NCI-H748 treated with DMSO at 0.1 percent for 48 hours (cell line): ENCODE results near the gene TPP1.

Experiments
- DNase-seq: peaks from one replicate; lab custom pipeline; 2025; lab: John Stamatoyannopoulos, UW

TPP1 gene

DNA sequence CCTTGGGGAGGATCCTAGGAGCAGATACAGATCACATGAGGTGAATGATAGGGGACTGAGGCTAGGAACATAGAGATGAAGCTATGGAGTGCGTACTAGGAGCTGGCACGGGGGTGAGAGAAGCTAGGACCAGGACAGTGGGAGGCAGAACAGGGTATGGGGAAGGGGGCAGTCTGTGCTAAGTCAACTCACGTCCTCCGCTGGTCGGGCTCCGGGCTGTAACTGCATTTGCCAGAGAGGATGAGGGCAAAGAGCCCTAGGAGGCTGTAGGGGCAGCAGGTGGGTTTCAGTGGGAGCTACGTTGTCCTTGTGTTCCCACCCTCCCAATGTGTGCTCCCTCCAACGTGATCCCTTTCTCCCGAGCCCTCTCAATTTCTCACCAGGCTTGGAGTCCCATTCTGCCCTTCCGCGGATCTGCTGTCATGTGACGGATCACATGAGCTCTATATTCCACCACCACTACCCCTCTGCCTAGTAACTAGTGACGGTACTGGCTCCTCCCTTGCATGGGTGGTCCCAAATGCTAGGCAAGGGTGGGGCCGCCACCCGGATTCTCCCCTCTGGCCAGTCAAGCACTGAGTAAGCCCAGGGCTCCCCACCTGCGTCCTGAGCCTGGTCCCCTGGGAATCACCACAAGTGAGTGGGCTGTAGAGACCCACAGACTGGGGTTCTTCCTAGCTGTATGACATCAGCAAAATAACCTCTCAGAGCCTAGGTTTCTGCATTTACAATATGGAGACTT lies at the start of gene TPP1:
TSS of gene TPP1 (minus strand) at position 419 of the 742 bp plus-strand sequence. CDS start at position 397, 22 bp downstream.
- peak; percentile 89 for DNase-seq

DNA sequence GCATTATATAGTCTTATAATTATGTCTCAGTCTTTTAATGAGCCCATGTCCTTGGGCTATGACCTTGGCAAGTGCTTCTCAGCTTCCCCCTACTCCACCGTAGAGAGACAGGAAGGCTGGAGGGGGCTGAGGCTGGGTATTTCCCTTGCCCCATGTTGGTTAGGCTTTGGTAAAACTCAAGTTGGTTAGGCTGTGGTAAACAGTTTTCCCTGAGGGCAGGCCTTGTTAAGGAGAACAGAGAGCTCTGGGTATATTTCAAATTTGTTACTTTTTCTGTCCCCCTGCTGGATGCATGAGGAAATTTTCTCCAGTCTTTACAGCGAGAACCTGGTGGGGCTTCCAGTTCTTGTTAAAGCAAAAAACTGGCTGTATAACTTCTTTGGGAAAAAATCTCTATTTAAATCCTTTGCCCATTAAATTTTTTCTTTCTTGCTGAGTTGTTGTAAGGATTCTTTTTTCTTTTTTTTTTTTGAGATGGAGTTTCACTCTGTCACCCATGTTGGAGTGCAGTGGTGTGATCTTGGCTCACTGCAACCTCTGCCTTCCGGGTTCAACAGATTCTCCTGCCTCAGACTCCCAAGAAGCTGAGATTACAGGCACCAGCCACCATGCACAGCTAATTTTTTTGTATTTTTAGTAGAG lies 48.6 kb upstream of the TPP1 start:
- DNase-seq = peak; percentile 17

DNA sequence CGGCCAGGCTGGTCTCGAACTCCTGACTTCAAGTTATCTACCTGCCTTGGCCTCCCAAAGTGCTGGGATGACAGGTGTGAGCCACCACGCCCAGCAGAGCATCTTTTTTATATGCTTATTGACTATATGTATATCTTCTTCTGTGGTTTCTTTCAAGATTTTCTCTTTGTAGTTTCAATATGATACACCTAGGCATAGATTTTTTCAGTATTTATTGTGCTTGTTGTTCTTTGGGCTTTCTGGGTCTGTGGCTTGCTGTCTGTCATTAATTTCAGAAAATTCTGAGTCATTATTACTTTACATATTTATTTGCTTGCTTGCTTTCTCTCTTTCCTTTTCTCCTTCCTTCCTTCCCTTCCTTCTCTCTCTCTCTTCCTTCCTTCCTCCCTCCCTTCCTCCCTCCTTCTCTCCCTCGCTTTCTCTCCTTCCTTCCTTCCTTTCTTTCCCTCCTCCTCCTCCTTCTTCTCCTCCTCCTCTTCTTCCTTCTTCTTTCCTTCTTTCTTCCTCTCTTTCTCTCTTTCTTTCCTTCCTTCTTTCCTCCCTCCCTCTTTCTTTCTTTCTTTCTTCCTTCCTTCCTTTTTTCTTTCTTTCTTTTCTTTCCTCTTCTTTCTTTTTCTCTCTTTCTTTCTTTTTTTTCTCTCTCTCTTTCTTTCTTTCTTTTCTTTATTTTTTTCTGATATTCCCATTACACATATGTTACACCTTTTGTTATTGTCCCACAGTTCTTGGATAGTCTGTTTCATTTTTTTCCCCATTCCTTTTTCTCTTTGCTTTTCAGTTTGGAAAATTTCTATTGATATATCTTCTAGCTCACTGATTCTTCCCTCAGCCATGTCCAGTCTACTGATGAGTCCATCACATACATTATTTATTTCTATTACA lies 47.3 kb upstream of the TPP1 start:
- no peak for DNase-seq

DNA sequence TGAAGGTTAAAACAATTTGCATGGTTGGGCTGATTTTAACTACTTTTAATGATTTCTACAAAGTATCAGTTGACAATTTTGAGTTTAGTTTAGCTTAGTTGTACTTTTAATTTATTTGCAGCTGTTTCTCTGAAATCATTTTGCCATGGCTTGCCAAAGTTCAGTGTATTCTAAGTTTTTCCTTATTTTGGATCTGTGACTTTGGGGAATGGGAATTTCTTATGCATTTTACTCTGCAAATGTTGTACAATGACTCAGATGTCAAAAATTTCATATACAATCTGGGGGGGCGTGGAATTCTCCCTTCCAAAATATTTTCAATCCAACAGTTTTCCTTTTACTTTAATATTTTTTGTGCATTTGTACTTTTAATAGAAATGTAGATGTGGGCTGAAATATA lies 45.3 kb upstream of the TPP1 start:
- no peak for DNase-seq

DNA sequence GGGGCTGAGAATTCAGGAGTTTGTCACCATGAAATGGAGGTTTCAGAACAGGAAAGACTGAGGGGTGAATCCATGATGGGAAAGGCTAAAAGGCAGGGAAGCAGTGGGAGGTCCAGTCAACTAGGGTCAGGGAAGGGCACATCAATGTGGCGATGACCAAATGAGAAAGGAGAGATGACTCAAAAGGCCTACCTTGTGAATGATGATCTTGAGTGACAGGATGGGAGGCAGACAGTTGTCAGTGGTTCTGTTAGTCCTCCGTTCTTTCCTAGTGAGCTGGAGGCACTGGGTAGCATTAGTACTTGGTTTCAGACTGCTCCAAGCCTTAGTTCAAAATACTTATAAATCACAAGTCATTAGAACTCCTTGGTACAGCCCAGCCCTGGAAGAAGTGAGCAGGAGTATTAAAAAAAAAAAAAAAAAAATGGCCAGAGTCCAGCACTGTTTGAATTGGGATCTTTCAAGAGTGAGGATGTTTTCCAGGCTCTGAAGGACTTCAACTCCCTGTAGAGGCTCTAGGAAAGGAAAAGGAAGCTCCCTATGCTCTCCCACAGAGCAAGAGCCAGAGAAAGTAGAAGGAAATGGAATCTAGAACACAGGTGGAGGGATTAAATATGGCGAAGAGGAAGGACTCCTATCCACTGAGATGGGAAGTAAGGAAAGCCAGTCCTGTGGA lies 44.7 kb upstream of the TPP1 start:
- DNase-seq = no peak

DNA sequence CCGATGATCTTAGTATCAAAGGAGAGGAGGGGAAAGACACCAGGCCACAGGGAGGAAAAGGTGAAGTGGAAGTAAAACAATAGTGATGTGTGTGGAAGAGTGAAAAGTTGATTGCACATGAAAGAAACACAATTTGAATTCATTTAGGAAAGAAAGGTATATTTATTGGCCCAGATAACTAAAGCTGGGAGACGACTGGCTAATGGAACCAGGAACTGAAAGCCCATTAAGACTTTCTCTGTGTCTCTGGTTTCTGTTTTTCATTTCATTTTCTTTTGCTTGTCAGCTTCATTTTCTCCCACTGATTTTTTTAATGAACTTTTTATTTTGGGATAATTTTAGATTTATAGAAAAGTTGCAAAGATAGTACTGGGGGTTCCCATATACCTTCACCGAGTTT lies 41.5 kb upstream of the TPP1 start:
- no peak for DNase-seq

DNA sequence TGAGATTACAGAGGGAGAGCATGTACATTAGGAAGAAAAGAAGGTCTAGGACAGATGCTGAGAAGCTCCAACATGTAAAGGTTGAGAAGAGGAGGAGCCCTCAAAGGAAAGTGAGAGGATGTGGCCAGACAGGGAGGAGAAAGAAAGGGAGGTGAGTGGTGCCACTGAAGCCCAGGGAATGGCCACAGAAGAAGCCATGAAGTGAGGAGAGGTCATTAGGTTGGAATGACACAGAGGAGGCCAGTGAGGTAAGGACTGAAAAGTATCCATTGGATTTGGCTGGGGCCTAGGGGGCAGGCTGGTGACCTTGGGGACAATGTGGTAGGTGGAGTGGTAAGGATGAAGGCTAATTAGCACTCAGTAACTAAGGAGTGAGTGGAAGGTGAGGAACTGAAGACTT lies 39.4 kb upstream of the TPP1 start:
- DNase-seq = no peak

DNA sequence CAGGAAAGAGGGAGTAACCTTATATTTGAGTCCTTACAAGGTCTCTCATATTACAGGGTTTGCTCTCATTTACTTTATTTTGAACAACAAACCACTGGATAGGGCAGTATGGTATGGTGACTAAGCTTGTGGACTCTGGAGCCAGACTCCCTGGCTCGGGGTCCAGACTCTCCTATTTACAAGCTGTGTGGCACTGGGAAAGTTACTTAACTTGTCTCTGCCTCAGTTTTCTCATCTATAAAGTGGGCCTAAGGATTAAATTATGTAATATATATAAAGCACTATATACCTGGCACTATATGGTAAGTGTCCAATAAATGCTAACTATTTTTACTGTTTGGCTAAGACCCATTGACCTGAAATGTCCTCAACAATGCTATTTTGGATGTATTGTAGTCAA lies 38.1 kb upstream of the TPP1 start:
- no peak for DNase-seq

DNA sequence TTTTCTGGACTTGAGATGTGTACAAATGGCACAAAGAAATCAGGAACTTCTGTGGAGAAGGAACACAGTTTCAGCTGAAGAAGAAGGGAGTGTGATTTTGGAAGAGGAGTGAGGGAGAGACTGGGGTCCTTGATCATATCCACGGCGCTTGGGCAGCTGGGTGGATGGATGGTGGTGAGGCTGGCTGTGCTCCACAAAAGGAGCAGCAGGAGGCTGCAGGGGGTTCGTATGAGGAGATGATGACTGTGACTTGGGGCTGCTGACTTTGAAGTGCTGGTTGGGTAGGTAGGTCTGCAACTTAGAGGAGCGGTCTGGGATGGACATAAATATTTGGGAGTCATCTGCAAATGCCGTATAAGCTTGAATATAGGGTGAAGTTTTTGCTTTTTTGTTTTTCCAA lies 37.7 kb upstream of the TPP1 start:
- DNase-seq = no peak

DNA sequence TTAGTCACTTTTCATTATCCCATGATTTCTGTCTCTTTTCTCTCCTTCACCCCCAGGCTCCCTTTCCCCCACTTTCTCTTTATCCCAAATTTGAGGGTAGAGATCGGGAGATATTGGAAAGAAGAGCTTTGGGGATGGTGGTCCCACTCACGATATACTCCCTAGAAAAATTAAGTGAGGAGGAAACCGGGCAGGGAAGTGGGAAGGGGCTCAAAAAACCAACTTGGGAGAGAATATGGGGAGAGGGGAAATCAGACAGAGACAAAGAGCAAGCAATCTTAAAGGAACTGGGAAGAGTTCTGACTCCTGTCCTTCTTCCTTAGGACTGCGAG lies 37.3 kb upstream of the TPP1 start:
- DNase-seq = no peak

DNA sequence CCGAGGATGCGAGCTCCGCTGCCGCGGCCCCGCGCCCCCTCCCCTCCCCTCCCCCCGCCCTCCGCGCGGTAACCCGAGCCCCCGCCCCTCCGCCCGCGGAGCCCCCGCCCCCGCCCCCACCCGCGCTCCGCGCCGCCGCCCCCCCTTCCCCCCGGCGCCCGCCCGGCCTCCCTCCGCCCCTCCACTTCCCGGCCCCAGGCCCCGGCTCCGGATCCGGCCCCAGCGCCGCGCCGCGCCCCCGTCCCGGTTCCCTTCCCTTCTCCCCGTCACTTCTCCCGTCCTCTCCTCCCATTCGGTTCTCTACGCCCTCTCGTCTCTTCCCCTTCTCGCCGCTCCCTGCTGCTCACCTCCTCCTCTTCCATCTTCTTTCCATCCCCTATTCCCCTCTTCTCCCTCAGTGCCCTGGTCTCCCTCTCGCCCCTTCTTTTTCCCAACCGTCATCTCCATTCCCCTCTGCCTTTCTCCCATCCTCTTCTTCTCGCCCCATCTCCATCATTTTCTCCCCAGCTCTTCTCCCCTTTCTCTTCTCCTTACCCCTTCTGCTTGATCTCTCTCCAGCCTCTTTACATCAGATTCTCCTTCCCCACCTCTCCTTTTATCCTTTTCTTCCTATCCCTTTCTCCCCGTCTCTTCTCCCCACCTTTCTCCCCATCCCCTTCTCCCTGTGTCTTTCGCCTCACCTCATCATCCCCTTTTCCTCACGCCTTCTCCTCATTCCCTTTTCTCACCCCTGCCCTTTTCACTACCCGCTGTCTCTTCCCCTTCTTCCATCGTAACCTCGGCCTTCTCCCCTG lies 36.8 kb upstream of the TPP1 start, which contains the start of gene DCHS1:
TSS of gene DCHS1 (minus strand) at position 20 of the 794 bp plus-strand sequence. CDS start 14,196 bp downstream, outside the sequence.
- no peak for DNase-seq

DNA sequence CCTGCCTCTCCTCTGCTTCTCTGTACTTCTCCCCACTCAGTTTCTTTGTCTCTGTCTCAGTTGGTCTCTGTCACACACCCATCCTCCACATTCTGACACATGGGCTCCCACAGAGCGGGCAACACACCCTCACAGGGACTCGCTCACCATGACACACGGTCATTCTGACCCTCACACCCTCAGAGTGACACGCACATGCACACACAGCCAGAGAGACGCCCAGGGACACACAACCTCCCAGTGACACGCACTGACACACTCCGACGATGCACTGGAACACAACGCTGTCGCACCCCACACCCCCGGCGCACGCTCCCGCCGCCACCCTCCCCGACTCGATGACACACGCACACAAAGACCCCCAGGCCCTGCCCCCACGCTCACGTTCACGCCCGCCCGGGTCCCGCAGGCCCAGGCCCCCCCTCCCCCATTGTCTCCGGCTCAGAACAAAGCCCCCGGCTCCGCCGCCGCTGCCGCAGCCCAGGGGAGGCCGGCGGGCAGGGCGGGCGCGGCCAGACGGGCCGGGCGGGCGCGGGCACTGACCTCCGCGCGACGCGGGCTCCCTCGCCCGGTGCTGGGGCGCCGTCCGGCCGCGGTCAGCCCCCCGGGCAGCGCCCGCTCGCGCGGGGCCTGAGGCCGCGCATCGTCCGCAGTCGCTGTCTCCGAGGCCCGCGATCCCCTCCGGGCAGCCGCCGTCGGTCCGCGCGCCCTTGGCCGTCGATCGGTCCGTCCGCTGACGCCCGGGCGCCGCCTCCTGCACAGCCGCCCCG lies 36.0 kb upstream of the TPP1 start:
- no peak for DNase-seq

DNA sequence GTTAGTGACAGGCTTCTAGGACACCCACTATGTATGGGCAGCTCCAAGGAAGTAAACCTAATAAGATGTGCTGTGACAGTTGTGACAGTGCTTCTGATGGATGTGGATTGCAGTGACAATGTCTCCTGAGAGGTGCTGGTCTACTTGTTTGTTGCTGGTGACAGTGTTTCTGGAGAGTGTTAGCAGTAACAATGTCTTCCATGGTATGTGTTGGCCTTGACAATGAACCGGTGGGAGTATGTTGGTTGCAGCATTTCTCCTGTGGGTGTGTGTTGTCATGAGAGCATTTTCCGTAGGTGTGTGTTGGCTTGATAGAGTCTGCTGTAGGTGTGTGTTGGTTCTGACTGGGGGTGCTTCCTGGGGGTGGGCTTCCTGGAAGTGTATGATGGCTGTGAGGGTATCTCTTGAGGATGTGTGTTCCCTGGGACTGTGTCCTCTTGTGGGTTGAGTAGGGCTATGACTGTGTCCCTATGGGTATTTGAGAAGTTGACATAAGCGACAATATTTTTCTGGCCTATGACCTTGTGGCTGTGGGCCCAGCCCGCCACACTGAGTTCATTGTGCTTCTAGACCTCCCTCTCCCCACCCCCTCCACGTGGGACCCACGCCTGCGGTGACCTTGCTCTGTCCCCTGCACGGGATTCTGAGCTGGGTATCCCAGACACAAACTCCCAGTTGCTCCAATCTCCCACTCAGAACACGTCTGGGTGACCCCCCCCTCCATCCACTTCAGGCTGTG lies 35.2 kb upstream of the TPP1 start:
- DNase-seq = no peak

DNA sequence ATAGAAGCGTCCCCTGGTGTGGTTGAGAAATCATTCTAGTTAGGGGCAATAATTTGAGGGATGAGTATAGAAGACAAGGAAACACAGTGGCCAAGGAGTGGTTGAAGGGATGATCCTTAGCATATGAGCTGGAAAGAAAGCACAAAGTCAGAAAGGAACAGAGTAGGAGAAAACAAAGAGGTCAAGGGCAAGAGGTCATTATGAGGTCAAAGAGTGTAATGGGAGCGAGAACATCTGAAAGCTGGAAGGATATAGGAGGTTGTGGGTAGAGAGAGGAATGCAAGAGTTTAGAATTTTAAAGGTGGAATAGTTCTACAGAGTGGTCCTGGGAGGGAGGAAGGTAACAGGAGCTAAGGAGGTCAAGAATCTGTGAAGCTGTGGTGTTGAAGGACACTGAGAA lies 34.4 kb upstream of the TPP1 start:
- no peak for DNase-seq

DNA sequence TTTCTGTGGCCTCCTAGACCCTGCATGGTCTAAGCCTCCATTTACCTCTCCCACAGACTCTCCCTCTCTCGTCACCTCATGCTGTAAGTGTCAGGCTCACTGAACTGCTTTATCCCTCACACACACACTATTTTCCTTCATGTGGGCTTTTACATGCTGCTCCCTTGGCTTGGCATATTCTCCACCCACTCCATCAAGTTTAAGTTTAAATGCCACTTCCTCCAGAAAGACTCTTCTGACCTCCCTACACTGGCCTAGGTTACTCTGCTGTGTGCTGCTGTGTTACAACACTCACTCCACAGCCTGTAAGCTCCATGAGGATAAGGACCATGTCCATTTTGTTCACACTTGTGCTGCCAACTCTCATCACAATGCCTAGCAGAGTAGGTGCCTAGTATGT lies 33.9 kb upstream of the TPP1 start:
- no peak for DNase-seq

DNA sequence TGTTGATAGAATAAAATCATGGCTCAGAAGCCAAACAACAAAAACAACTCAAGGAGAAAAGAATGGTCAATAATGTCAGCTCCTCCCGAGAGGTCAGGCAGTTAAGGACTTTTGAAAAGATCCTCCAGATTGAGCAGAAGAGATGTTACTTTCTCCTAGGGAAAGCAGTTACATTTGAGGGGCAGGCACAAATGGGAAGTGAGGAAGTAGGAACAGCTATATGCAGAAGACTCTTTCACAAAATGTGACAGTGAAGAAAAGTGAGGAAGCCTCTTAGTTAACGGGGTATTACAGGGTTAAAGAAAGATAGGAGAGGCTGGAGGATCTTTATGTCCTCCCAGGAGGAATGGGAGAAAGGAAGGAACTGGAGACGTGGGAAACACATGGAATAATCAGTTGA lies 33.0 kb upstream of the TPP1 start:
- no peak for DNase-seq

DNA sequence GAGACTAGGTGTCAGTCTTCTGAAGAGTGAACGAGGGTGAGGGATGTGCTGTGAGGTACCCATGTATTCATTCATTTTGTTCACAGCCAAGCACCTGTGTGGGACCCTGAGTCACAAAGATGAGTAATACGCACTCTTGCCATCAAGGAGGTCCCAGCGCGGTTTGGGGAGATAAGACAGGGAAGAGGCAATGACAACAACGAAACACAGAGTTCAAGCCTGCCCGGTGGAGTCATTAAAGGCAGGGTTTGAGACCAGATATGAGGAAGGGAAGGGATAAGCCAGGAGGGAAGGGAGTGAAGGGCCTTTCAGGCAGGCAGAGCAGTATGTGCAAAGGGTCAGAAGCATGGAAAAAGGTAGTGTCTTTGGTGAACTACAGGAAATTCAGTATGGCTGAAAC lies 31.8 kb upstream of the TPP1 start:
- no peak for DNase-seq

DNA sequence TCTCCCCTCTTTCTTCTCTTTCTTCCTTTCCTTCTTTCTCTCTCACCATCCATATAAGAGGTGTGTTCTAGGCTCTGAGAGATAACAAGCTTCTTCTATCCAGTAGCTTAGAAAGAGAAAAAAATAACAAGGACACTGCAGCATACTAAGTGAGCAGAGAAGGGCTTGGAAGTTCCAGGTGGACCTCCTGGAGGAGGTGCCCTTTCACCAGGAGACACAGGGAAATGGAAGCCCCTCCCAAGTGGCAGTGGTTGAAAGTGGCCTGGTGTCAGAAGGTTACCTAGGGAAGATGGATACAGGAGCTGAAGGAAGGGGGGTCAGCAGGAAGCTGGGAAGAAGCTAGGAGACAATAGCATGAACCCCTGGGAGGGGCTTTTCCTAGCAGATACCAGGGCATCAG lies 30.9 kb upstream of the TPP1 start:
- DNase-seq = no peak

DNA sequence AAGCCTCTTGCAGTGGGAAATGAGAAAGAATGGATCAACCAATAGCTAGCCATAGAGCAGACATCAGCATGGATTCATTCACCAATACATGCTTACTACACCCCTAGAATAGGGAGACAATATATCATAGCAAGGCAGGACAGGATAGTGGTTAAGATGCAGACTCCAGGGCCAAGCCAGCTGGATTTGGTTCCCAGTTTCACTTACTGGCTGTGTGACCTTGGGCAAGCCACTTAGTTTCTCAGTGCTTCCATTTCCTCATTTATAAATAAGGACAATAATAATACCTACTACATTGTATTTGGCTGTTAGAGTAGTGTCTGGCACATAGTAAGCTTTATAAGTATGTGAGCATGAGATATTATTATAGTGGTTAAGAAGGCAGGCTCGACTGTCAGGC lies 29.3 kb upstream of the TPP1 start:
- no peak for DNase-seq

DNA sequence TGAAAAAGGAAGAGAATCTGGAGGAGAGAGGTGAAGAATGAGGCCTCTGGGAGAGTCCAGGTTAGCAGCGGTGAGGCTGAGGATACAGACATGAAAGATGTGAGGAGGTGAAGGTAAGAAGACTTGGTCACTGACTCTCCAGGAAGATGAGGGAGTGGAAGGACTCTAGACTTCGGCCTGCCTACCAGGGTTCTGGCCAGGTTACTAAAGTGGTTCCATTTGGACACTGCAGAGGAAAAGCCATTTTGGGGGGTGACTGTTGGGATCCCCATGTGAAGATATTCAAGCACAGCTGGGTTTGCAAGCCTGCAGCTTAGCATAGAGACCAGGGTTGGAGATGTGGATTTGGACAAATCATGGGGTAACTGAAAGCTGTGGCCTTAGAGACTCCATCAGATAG lies 28.6 kb upstream of the TPP1 start:
- no peak for DNase-seq
